Ovary (tissue), 3 donors: Measurements from ENCODE around the gene SMAP1.

ENCODE experiments used
- CTCF ChIP-seq, 3 donors: fragments of 450-650 bp in 2 of 3; fragments of 200-600 bp in 1 of 3; IDR thresholded peaks; one replicate each; pipeline versions ENCODE4 v1.5.1 to v1.8.0; 2016 to 2022; ENCODE audit warnings: antibody characterized with exemption in 3 of 3, mild to moderate bottlenecking in 1 of 3
- EP300 ChIP-seq: sonication (generic); formaldehyde crosslinking; IDR thresholded peaks from one replicate; pipeline ENCODE4 v1.6.1; 2017; ENCODE audit warnings: antibody characterized with exemption
- POLR2A ChIP-seq: fragments of 450-650 bp; IDR thresholded peaks from one replicate; pipeline ENCODE4 v1.6.1; 2017; ENCODE audit warnings: antibody characterized with exemption, mild to moderate bottlenecking, moderate library complexity
- donor health status: DM: no; HTN: no; CAD: no.

DNA sequence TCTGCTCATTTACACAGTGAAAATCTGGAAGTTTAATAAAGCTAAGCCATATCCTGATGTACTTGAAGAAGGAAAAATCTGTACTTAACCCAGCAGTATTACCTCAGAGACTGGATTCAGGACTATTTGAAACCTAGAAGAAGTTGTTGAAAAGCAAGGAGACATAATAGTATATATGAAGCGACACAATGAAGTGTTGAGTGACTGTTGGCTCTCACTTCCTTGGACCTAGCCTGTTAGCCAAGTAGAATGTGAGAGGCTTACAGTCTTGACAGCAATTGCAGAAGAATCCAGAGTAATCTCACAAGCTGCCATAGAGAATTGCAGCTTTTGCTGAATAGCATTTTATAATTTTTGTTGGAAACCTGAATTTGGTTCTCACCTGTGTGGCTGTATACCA, 26.7 kb downstream of the SMAP1 start:
- TF ChIP-seq CTCF (IDR thresholded peaks at IDR 0.05) (no peak), POLR2A (no peak), EP300 (no peak)
